ENCODE measurements around the gene POLRMT. TPM values are rescaled to one million over a fixed set of nuclear protein-coding genes. Genes with fewer than 3 reads are reported as not detected.
A peak's percentile ranks its signal among the peaks of the same experiment; 100 is the strongest.
"Not testable (repeated sequence)": the region's sequence is repeated elsewhere in the genome, so short reads cannot be mapped to it uniquely, and the experiment has no call there.

POLRMT gene
- total and polyA plus RNA-seq, 8 donors: 28.5 to 44.7 (median 39.7) TPM

GRCh38 chr19:666985-667573, 33.7 kb upstream of the POLRMT start:
- ATAC-seq, H3K4me3 ChIP-seq, H3K9me3 ChIP-seq, H3K27me3 ChIP-seq, DNase-seq, H3K27ac ChIP-seq, H3K36me3 ChIP-seq: not testable (repeated sequence)
- peaks cover 12 to 37% of the 10 kb centered on the region in 2 donors for H3K4me1 ChIP-seq
- intact Hi-C loops (cut with DNase I): loop anchor here in 1 of 2 donors (10.0 kb wide), 1 partner anchor 68 kb away; no protein-coding TSS in a partner anchor

GRCh38 chr19:664913-665443, 31.6 kb upstream of the POLRMT start:
- intact Hi-C loops (cut with DNase I): loop anchor here (2.0 to 10.0 kb wide), 2 partner anchors 70 kb away; no protein-coding TSS in a partner anchor
- H3K27ac ChIP-seq: peak overlapping the region in 1 of 2 donors; percentile 68

GRCh38 chr19:663682-664117, 30.4 kb upstream of the POLRMT start:
- no peak for ATAC-seq
- intact Hi-C loops (cut with DNase I): loop anchor here (2.0 to 10.0 kb wide), 2 partner anchors 71 kb away; no protein-coding TSS in a partner anchor
- DNase-seq: no peak
- peaks cover 34 to 66% of the 10 kb centered on the region in 2 donors for H3K4me1 ChIP-seq
- H3K27ac ChIP-seq: peak overlapping the region; percentile 91 to 92
- H3K36me3 ChIP-seq: peaks cover 0 to 4% of the 10 kb centered on the region in 2 donors
- no peaks in the 10 kb centered on the region for H3K27me3 ChIP-seq
- no peak for TF ChIP-seq CTCF (IDR thresholded peaks at IDR 0.05)
- H3K9me3 ChIP-seq: no peaks in the 10 kb centered on the region
- H3K4me3 ChIP-seq: peak overlapping the region; percentile 32 to 99

More at GRCh38 chr19:664913-665443, 31.6 kb upstream of the POLRMT start:
- DNase-seq: peak; percentile 80 to 94 (median 84)
- Histone ChIP-seq H3K4me3 (peak overlapping the region in 1 of 2 donors; percentile 22), H3K9me3 (no peaks in the 10 kb centered on the region), H3K4me1 (peaks cover 33 to 53% of the 10 kb centered on the region in 2 donors), H3K27me3 (no peaks in the 10 kb centered on the region), H3K36me3 (no peaks in the 10 kb centered on the region)
- ATAC-seq: peak; percentile 66
- TF ChIP-seq CTCF (IDR thresholded peaks at IDR 0.05): peak; percentile 89 to 95

- no peaks in the 10 kb centered on the region for H3K9me3 ChIP-seq
- intact Hi-C loops (cut with DNase I): loop anchor here in 1 of 2 donors (10.0 kb wide), 1 partner anchor 72 kb away; no protein-coding TSS in a partner anchor
- H3K4me3 ChIP-seq: peak within 1 kb of the TSS; percentile 97 to 99
- ATAC-seq: peak; percentile 87
- H3K4me1 ChIP-seq: peaks cover 34 to 69% of the 10 kb centered on the region in 2 donors
- H3K36me3 ChIP-seq: peaks cover 0 to 9% of the 10 kb centered on the region in 2 donors
- no peak for TF ChIP-seq CTCF (IDR thresholded peaks at IDR 0.05)
- DNase-seq: peak; percentile 83 to 97 (median 90)
- peak within 1 kb of the TSS; percentile 91 to 92 for H3K27ac ChIP-seq
- no peaks in the 10 kb centered on the region for H3K27me3 ChIP-seq
These were observed 29.8 kb upstream of the POLRMT start, which contains the start of gene RNF126 for GRCh38 chr19:662962-663681. Gene RNF126 (minus strand): TSS chr19:663214. CDS start chr19:663121, 93 bp downstream.

GRCh38 chr19:662207-662961, 29.0 kb upstream of the POLRMT start:
- DNase-seq: peak in 3 of 4 donors; percentile 49 to 91 (median 72)
- no peaks in the 10 kb centered on the region for H3K27me3 ChIP-seq
- H3K36me3 ChIP-seq: peaks cover 0 to 17% of the 10 kb centered on the region in 2 donors
- H3K4me1 ChIP-seq: peaks cover 34 to 70% of the 10 kb centered on the region in 2 donors
- intact Hi-C loops (cut with DNase I): loop anchor here in 1 of 2 donors (10.0 kb wide), 1 partner anchor 72 kb away; no protein-coding TSS in a partner anchor
- TF ChIP-seq CTCF (IDR thresholded peaks at IDR 0.05): no peak
- no peaks in the 10 kb centered on the region for H3K9me3 ChIP-seq
- peak overlapping the region; percentile 83 to 92 for H3K27ac ChIP-seq
- H3K4me3 ChIP-seq: peak overlapping the region; percentile 97 to 99
- peak; percentile 12 for ATAC-seq

Data from left lung (tissue), 10 donors.